Right atrium auricular region (tissue), 2 donors: ENCODE results near the gene PROM2. TPM values are rescaled to one million over a fixed set of nuclear protein-coding genes. Genes with fewer than 3 reads are reported as not detected.

Experiments used
- DNase-seq: peaks from one replicate; pipeline ENCODE4 v3.0.0-alpha.2; 2019; ENCODE audit warnings: low spot score
- H3K27ac ChIP-seq, 2 donors: fragments of 200-600 bp; sonication (generic); 1 replicate in 1 of 2; 2 replicates in 1 of 2; pipeline ENCODE4 v1.5.1; 2016 to 2019
- H3K27me3 ChIP-seq, 2 donors: fragments of 200-600 bp; sonication (generic); one replicate each; pipeline versions ENCODE4 v1.5.1 to v1.6.0; 2017 to 2019
- H3K36me3 ChIP-seq: fragments of 200-600 bp; sonication (generic); one replicate; pipeline ENCODE4 v1.5.1; 2016
- H3K4me1 ChIP-seq, 2 donors: fragments of 200-600 bp; sonication (generic); one replicate each; pipeline versions ENCODE4 v1.5.1 to v1.6.0; 2017 to 2019
- H3K4me3 ChIP-seq, 2 donors: fragments of 200-600 bp; sonication (generic); 1 replicate in 1 of 2; 2 replicates in 1 of 2; pipeline ENCODE4 v1.5.1; 2017 to 2019; ENCODE audit warnings: mild to moderate bottlenecking in 1 of 2, moderate library complexity in 1 of 2
- H3K9me3 ChIP-seq, 2 donors: fragments of 200-600 bp; sonication (generic); one replicate each; pipeline ENCODE4 v1.5.1; 2019
- total RNA-seq, 2 donors: library from RNA; depleted of rRNA; stranded (reverse); fragments of >200 nt; gene quantifications; one replicate each; pipeline ENCODE4 v1.1.0, GENCODE V29; 2016
- TF ChIP-seq, protein P1 (sequence below), 2 donors: fragments of 200-600 bp; sonication (generic); IDR thresholded peaks; one replicate each; pipeline ENCODE4 v1.5.1; 2019; ENCODE audit warnings: antibody characterized with exemption in 2 of 2

Gene PROM2, protein sequence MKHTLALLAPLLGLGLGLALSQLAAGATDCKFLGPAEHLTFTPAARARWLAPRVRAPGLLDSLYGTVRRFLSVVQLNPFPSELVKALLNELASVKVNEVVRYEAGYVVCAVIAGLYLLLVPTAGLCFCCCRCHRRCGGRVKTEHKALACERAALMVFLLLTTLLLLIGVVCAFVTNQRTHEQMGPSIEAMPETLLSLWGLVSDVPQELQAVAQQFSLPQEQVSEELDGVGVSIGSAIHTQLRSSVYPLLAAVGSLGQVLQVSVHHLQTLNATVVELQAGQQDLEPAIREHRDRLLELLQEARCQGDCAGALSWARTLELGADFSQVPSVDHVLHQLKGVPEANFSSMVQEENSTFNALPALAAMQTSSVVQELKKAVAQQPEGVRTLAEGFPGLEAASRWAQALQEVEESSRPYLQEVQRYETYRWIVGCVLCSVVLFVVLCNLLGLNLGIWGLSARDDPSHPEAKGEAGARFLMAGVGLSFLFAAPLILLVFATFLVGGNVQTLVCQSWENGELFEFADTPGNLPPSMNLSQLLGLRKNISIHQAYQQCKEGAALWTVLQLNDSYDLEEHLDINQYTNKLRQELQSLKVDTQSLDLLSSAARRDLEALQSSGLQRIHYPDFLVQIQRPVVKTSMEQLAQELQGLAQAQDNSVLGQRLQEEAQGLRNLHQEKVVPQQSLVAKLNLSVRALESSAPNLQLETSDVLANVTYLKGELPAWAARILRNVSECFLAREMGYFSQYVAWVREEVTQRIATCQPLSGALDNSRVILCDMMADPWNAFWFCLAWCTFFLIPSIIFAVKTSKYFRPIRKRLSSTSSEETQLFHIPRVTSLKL
- total RNA-seq: under 1 TPM; 0.11 to 0.35 TPM

DNA sequence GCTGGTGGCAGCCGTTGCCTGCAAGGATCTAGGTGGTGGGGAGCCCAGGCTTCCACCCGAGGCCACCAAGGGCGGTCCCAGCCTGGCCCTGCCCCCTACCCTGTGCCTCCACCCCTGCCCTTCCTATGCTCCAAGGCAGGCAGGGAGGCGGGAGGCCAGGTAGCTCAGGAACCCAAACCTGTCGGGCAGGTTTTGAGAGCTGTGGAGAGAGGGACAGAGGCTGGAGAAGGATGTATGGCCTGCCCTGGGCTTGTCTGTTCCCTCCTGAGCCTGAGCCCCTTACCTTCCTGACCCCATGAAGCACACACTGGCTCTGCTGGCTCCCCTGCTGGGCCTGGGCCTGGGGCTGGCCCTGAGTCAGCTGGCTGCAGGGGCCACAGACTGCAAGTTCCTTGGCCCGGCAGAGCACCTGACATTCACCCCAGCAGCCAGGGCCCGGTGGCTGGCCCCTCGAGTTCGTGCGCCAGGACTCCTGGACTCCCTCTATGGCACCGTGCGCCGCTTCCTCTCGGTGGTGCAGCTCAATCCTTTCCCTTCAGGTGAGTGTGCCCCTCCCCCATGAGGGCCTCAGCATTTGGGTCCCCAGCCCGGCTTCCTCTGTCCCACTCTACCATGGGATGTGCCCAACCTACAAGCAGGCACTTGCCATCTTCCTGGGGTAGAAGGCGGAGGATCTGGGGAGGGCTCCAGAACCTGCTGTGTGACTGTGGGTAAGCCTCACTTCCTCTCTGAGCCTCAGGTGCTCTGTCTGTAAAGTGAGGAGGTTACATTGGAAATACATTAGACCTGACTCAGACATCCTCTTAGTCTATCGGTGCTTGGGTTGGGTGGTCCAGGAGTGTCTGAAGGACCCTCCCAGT, at the start of gene PROM2:
TSS of gene PROM2 (plus strand) at position 159 of the 860 bp plus-strand sequence. CDS start at position 296, 137 bp downstream.
- no peaks in the 10 kb centered on the region for H3K4me1 ChIP-seq
- TF ChIP-seq, protein P1, sequence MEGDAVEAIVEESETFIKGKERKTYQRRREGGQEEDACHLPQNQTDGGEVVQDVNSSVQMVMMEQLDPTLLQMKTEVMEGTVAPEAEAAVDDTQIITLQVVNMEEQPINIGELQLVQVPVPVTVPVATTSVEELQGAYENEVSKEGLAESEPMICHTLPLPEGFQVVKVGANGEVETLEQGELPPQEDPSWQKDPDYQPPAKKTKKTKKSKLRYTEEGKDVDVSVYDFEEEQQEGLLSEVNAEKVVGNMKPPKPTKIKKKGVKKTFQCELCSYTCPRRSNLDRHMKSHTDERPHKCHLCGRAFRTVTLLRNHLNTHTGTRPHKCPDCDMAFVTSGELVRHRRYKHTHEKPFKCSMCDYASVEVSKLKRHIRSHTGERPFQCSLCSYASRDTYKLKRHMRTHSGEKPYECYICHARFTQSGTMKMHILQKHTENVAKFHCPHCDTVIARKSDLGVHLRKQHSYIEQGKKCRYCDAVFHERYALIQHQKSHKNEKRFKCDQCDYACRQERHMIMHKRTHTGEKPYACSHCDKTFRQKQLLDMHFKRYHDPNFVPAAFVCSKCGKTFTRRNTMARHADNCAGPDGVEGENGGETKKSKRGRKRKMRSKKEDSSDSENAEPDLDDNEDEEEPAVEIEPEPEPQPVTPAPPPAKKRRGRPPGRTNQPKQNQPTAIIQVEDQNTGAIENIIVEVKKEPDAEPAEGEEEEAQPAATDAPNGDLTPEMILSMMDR (IDR thresholded peaks at IDR 0.05): no peak
- DNase-seq: no peak

DNA sequence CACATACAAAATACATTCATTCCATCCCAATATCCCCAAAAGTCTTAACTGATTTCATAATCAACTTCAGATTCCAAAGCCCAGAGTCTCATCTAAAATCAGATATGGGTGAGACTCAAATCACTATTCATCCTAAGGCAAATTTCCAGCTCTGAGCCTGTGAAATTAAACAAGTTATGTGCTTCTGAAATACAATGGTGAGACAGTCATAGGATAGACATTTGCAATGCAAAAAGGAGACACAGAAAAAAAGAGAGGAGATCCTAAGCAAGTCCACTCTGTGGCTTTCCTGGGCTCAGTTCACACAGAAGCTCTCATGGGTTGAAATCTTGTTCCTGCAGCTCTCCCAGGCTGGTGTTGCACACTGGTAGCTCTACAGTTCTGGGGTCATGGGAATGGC, 48.6 kb upstream of the PROM2 start:
- DNase-seq: no peak
- peaks cover 10 to 88% of the 10 kb centered on the region in 2 donors for H3K9me3 ChIP-seq
- H3K27me3 ChIP-seq: no peaks in the 10 kb centered on the region
- no peaks in the 10 kb centered on the region for H3K4me1 ChIP-seq
- no peak overlapping the region for H3K4me3 ChIP-seq
- no peak overlapping the region for H3K27ac ChIP-seq
- H3K36me3 ChIP-seq: no peaks in the 10 kb centered on the region
- TF ChIP-seq, protein P1 (IDR thresholded peaks at IDR 0.05): no peak

More for the DNA sequence above, at the start of gene PROM2:
- Histone ChIP-seq H3K27ac (no peak within 1 kb of the TSS), H3K9me3 (no peaks in the 10 kb centered on the region), H3K4me3 (no peak within 1 kb of the TSS), H3K27me3 (no peaks in the 10 kb centered on the region), H3K36me3 (no peaks in the 10 kb centered on the region)

DNA sequence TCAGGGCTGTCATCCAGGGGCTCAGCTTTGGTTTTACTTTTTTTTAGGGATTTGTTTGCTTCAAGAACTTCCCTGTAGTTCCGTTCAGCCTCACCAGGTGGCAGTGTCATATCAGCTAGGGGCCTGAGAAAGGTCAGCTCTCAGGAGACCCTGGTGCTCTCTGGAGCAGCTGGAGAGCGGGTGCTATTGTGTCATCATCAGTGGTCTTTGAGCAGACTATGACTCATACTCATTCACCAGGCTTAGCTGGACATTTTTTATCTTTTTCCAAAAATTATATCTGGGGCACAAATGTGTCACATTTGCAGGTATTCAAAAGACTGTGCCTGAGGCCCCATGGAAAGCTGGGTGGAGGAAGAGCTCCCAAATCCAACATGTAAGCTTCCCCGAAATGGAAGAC, 42.5 kb upstream of the PROM2 start:
- DNase-seq: no peak

DNA sequence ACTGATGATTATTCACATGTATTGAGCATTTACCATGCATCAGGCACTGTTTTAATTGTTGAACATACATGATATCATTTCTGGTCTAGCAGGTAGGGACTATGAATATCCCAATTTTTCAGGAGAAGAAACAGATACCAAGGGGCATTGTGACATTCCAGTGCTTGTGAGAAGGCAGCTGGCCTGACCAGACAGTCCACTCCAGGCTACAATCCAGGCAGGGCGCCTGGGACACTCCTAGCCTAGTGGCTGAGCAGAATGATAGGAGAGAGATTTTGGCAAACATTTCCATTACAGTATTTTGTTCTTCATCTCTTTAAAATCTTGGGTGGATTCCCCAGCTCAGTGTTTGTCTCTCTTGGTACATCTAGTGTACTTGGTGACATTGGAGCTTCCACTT, 42.0 kb upstream of the PROM2 start:
- Histone ChIP-seq H3K9me3 (peaks cover 0 to 53% of the 10 kb centered on the region in 2 donors), H3K27me3 (no peaks in the 10 kb centered on the region), H3K4me3 (no peak overlapping the region), H3K27ac (no peak overlapping the region), H3K4me1 (no peaks in the 10 kb centered on the region), H3K36me3 (no peaks in the 10 kb centered on the region)
- TF ChIP-seq, protein P1 (IDR thresholded peaks at IDR 0.05): no peak
- no peak for DNase-seq

More for the DNA sequence above, 42.5 kb upstream of the PROM2 start:
- H3K9me3 ChIP-seq: peaks cover 0 to 50% of the 10 kb centered on the region in 2 donors
- TF ChIP-seq, protein P1 (IDR thresholded peaks at IDR 0.05): peak in 1 of 2 donors; percentile 48
- no peaks in the 10 kb centered on the region for H3K4me1 ChIP-seq
- no peaks in the 10 kb centered on the region for H3K36me3 ChIP-seq
- no peak overlapping the region for H3K4me3 ChIP-seq
- no peak overlapping the region for H3K27ac ChIP-seq
- H3K27me3 ChIP-seq: no peaks in the 10 kb centered on the region

DNA sequence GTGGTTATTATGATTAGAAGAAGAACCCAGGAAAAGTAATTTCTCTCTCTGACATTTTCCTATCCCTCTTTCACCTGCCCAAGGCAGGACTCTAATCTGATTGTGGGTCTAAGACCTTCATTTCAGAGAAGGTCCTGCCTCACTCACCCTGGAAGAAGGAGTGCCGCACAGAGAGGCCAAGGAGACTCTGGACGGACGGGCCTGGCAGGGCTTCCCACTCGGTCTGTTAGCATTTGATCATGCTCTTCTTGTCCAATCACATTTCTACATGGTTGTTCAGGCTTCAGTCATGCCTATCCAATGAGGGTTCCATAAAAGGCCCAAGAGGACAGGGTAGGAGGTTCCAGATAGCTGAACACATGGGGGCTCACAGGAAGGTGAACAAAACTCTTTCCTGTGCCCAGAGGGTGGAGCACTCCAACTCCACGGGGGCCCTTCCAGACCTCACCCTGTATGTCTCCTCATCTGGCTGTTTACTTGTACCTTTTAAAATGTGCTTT, 39.9 kb upstream of the PROM2 start:
- H3K27ac ChIP-seq: no peak overlapping the region
- TF ChIP-seq, protein P1 (IDR thresholded peaks at IDR 0.05): no peak
- H3K4me1 ChIP-seq: no peaks in the 10 kb centered on the region
- H3K36me3 ChIP-seq: no peaks in the 10 kb centered on the region
- peaks cover 0 to 50% of the 10 kb centered on the region in 2 donors for H3K9me3 ChIP-seq
- DNase-seq: no peak
- no peak overlapping the region for H3K4me3 ChIP-seq
- H3K27me3 ChIP-seq: no peaks in the 10 kb centered on the region
